GM10248 (cell line): ENCODE results near the gene MICALL2.

Source experiments
- CTCF ChIA-PET: fragments of 300-600 bp; sonication (Branson Sonifier 250); formaldehyde crosslinking; extraction: SDS; loops from one replicate; lab custom pipeline; 2021; ENCODE audit warnings: antibody characterized with exemption; lab: Yijun Ruan, JAX
- POLR2A ChIA-PET: fragments of 350-650 bp; sonication (Branson Sonifier 250); formaldehyde crosslinking; extraction: SDS; loops from one replicate; lab custom pipeline; 2020; ENCODE audit warnings: antibody characterized with exemption; lab: Yijun Ruan, JAX
- DNase-seq: peaks from one replicate; pipeline ENCODE4 v3.0.0; 2012; ENCODE audit errors: extremely low spot score
- CTCF ChIP-seq: IDR thresholded peaks from 2 replicates; pipeline ENCODE4 v1.5.1; 2012; ENCODE audit warnings: mild to moderate bottlenecking, low read depth; ENCODE audit errors: extremely low read depth, missing control alignments, control extremely low read depth

The MICALL2 gene

GRCh38 chr7:1404898-1405548, 54.2 kb downstream of the MICALL2 start:
- no peak for TF ChIP-seq CTCF
- POLR2A ChIA-PET = interaction anchor here (0.6 kb wide), 1 partner anchor 222 kb away, joined by 4 read pairs; no protein-coding TSS in a partner anchor
- CTCF ChIA-PET = interaction anchor here (1.2 kb wide), 1 partner anchor 69 kb away, joined by 3 read pairs; no protein-coding TSS in a partner anchor
- no peak for DNase-seq

- DNase-seq = no peak
- CTCF ChIA-PET = interaction anchor here (0.9 to 1.2 kb wide), 3 partner anchors 8 to 70 kb away, joined by 3 to 4 read pairs (median 3); no protein-coding TSS in a partner anchor
- POLR2A ChIA-PET = interaction anchor here (0.6 kb wide), 1 partner anchor 223 kb away, joined by 4 read pairs; no protein-coding TSS in a partner anchor
Measured at GRCh38 chr7:1404460-1404809, 54.8 kb downstream of the MICALL2 start.

GRCh38 chr7:1403638-1404459, 55.4 kb downstream of the MICALL2 start:
- ChIA-PET CTCF (interaction anchor here (0.9 to 1.2 kb wide), 4 partner anchors 9 to 70 kb away, joined by 3 to 4 read pairs (median 3); no protein-coding TSS in a partner anchor), POLR2A (no interaction called here)
- TF ChIP-seq CTCF = no peak
- no peak for DNase-seq

More at GRCh38 chr7:1404460-1404809, 54.8 kb downstream of the MICALL2 start:
- TF ChIP-seq CTCF = no peak

GRCh38 chr7:1402791-1403637, 56.3 kb downstream of the MICALL2 start:
- POLR2A ChIA-PET = no interaction called here
- DNase-seq = no peak
- CTCF ChIA-PET = interaction anchor here (1.0 to 1.4 kb wide), 3 partner anchors 9 to 71 kb away, joined by 3 to 4 read pairs (median 3); no protein-coding TSS in a partner anchor
- TF ChIP-seq CTCF = no peak

- no peak for DNase-seq
- TF ChIP-seq CTCF = no peak
- ChIA-PET CTCF (interaction anchor here (1.4 kb wide), 1 partner anchor 10 kb away, joined by 4 read pairs; no protein-coding TSS in a partner anchor), POLR2A (no interaction called here)
Measured at GRCh38 chr7:1402110-1402790, 57.0 kb downstream of the MICALL2 start.
